H9 (cell line): ENCODE data around the gene CMSS1. TPM values are rescaled to one million over a fixed set of nuclear protein-coding genes. Genes with fewer than 3 reads are reported as not detected.

Experiments
- DNase-seq: peaks from one replicate; pipeline ENCODE4 v3.0.0-alpha.2; 2017
- H2AFZ ChIP-seq: one replicate; pipeline ENCODE4 v1.6.1; 2013; ENCODE audit warnings: mild to moderate bottlenecking, low read length, control low read depth, moderate library complexity
- H2AK5ac ChIP-seq: 2 replicates; pipeline ENCODE4 v1.6.1; 2013; ENCODE audit warnings: low read length, control low read depth, mixed read lengths; ENCODE audit not compliant: insufficient read length
- H2BK120ac ChIP-seq: one replicate; pipeline ENCODE4 v1.6.1; 2013; ENCODE audit warnings: low read depth, mild to moderate bottlenecking, low read length, control low read depth, inconsistent platforms; ENCODE audit not compliant: poor library complexity, severe bottlenecking
- H2BK12ac ChIP-seq: 2 replicates; pipeline ENCODE4 v1.6.1; 2013; ENCODE audit warnings: low read length, control low read depth, mixed read lengths, low read depth; ENCODE audit not compliant: insufficient read length
- H2BK15ac ChIP-seq: 2 replicates; pipeline ENCODE4 v1.6.1; 2013; ENCODE audit warnings: low read depth, low read length, control low read depth
- H2BK20ac ChIP-seq: one replicate; pipeline ENCODE4 v1.6.1; 2013; ENCODE audit warnings: low read depth, mild to moderate bottlenecking, low read length, control low read depth, inconsistent platforms; ENCODE audit not compliant: poor library complexity, severe bottlenecking
- H2BK5ac ChIP-seq: 2 replicates; pipeline ENCODE4 v1.6.1; 2013; ENCODE audit warnings: low read length, control low read depth, mixed read lengths; ENCODE audit not compliant: insufficient read length
- H3K14ac ChIP-seq: 2 replicates; pipeline ENCODE4 v1.6.1; 2013; ENCODE audit warnings: low read length, control low read depth; ENCODE audit not compliant: insufficient read depth
- H3K18ac ChIP-seq: 2 replicates; pipeline ENCODE4 v1.6.1; 2013; ENCODE audit warnings: low read depth, mild to moderate bottlenecking, mixed read lengths, low read length, control low read depth; ENCODE audit not compliant: insufficient read length
- H3K23ac ChIP-seq: 2 replicates; pipeline ENCODE4 v1.6.1; 2013; ENCODE audit warnings: low read length, control low read depth, mixed read lengths, low read depth; ENCODE audit not compliant: insufficient read length
- H3K23me2 ChIP-seq: 2 replicates; pipeline ENCODE4 v1.6.1; 2013; ENCODE audit warnings: low read depth, mild to moderate bottlenecking, mixed read lengths, low read length, control low read depth; ENCODE audit not compliant: insufficient read length, poor library complexity, severe bottlenecking
- H3K27ac ChIP-seq: 2 replicates; pipeline ENCODE4 v1.5.1; 2013; ENCODE audit warnings: low read length, control low read depth, mixed read lengths, low read depth; ENCODE audit not compliant: insufficient read length
- H3K27me3 ChIP-seq: 2 replicates; pipeline ENCODE4 v1.6.1; 2013; ENCODE audit warnings: low read length, control low read depth, inconsistent platforms; ENCODE audit not compliant: insufficient read depth
- H3K4ac ChIP-seq: 2 replicates; pipeline ENCODE4 v1.6.1; 2013; ENCODE audit warnings: low read depth, mild to moderate bottlenecking, control low read depth, inconsistent platforms, low read length, moderate library complexity
- H3K4me1 ChIP-seq: 2 replicates; pipeline ENCODE4 v1.6.1; 2013; ENCODE audit warnings: low read length, control low read depth, inconsistent platforms; ENCODE audit not compliant: insufficient read depth
- H3K4me2 ChIP-seq: 2 replicates; pipeline ENCODE4 v1.6.1; 2013; ENCODE audit warnings: low read length, control low read depth, mixed read lengths; ENCODE audit not compliant: insufficient read length, insufficient read depth
- H3K56ac ChIP-seq: 2 replicates; pipeline ENCODE4 v1.6.1; 2013; ENCODE audit warnings: low read depth, mild to moderate bottlenecking, mixed read lengths, low read length, control low read depth; ENCODE audit not compliant: insufficient read length
- H3K79me1 ChIP-seq: 2 replicates; pipeline ENCODE4 v1.6.1; 2013; ENCODE audit warnings: low read depth, mild to moderate bottlenecking, moderate library complexity, low read length, control low read depth, inconsistent platforms; ENCODE audit not compliant: insufficient read depth, poor library complexity, severe bottlenecking
- H3K79me2 ChIP-seq: 2 replicates; pipeline ENCODE4 v1.6.1; 2013; ENCODE audit warnings: low read length, control low read depth, inconsistent platforms; ENCODE audit not compliant: insufficient read depth
- H3K9ac ChIP-seq: 2 replicates; pipeline ENCODE4 v1.6.1; 2013; ENCODE audit warnings: low read length, control low read depth, mixed read lengths; ENCODE audit not compliant: insufficient read length; ENCODE audit errors: extremely low read depth
- H3K9me3 ChIP-seq: one replicate; pipeline ENCODE4 v1.6.1; 2013; ENCODE audit warnings: low read depth, low read length, inconsistent platforms; ENCODE audit not compliant: control insufficient read depth
- H3T11ph ChIP-seq: one replicate; pipeline ENCODE4 v1.6.1; 2013; ENCODE audit warnings: mild to moderate bottlenecking, low read length, control low read depth, inconsistent platforms
- H4K20me1 ChIP-seq: one replicate; pipeline ENCODE4 v1.6.1; 2013; ENCODE audit not compliant: control insufficient read depth, insufficient read length, insufficient read depth
- H4K5ac ChIP-seq: 2 replicates; pipeline ENCODE4 v1.6.1; 2013; ENCODE audit warnings: low read depth, mild to moderate bottlenecking, mixed read lengths, low read length, control low read depth; ENCODE audit not compliant: insufficient read length
- H4K8ac ChIP-seq: replicated peaks from 2 replicates; pipeline ENCODE4 v1.6.1; 2013; ENCODE audit warnings: low read length, control low read depth, mixed read lengths, low read depth; ENCODE audit not compliant: insufficient read length
- H4K91ac ChIP-seq: 2 replicates; pipeline ENCODE4 v1.6.1; 2013; ENCODE audit warnings: low read depth, mild to moderate bottlenecking, moderate library complexity, mixed read lengths, low read length, control low read depth; ENCODE audit not compliant: insufficient read length
- H3K27ac Mint-ChIP-seq, 3 experiments: 2 replicates in 2 of 3; 3 replicates in 1 of 3; pipeline ENCODE4 v1.8.0; 2020 to 2021; ENCODE audit warnings: mixed read lengths in 3 of 3, mild to moderate bottlenecking in 1 of 3, moderate library complexity in 1 of 3
- H3K27me3 Mint-ChIP-seq: 2 replicates; pipeline ENCODE4 v1.8.0; 2021; ENCODE audit warnings: low read depth, mild to moderate bottlenecking, moderate library complexity, mixed read lengths
- H3K36me3 Mint-ChIP-seq, 3 experiments: 2 replicates in 2 of 3; 3 replicates in 1 of 3; pipeline ENCODE4 v1.8.0; 2020 to 2021; ENCODE audit warnings: low read depth in 3 of 3, mixed read lengths in 3 of 3; ENCODE audit not compliant: insufficient read depth in 1 of 3
- H3K4me1 Mint-ChIP-seq, 2 experiments: 2 replicates each; pipeline ENCODE4 v1.8.0; 2020; ENCODE audit warnings: mixed read lengths in 2 of 2
- H3K4me3 Mint-ChIP-seq, 2 experiments: 2 replicates in 1 of 2; 3 replicates in 1 of 2; pipeline ENCODE4 v1.8.0; 2020 to 2021; ENCODE audit warnings: mild to moderate bottlenecking in 2 of 2, mixed read lengths in 2 of 2, moderate library complexity in 1 of 2
- H3K9me3 Mint-ChIP-seq, 2 experiments: 2 replicates in 1 of 2; 3 replicates in 1 of 2; pipeline ENCODE4 v1.8.0; 2020; ENCODE audit warnings: mild to moderate bottlenecking in 2 of 2, mixed read lengths in 2 of 2, moderate library complexity in 1 of 2
- WGBS: extraction: QIAGEN DNeasy Blood & Tissue Kit; methylation state at CpG from one replicate; pipeline ENCODE4 v1.1.7; 2013; ENCODE audit warnings: missing lambda C conversion rate, low lambda C conversion rate, mixed read lengths; ENCODE audit not compliant: insufficient read length; ENCODE audit errors: extremely low coverage; 5-methylcytosine and 5-hydroxymethylcytosine counted together
- total RNA-seq: library from RNA; stranded (reverse); gene quantifications from 2 replicates; pipeline ENCODE4 v1.2.1, GENCODE V29; 2021
- TF ChIP-seq, protein P1 (sequence below): fragments of 200-600 bp; sonication (generic); conservative IDR thresholded peaks from 3 replicates; pipeline ENCODE4 v1.8.0; 2021; ENCODE audit warnings: antibody characterized with exemption, mild to moderate bottlenecking

The CMSS1 gene
- total RNA-seq, 1 experiment from 2014 or later, result 61.8 TPM

- Mint-ChIP-seq H3K4me3 (no peak overlapping the region), H3K27me3 (no peaks in the 10 kb centered on the region), H3K9me3 (no peaks in the 10 kb centered on the region), H3K4me1 (peaks cover 1 to 16% of the 10 kb centered on the region in 2 experiments), H3K27ac (no peak overlapping the region), H3K36me3 (no peaks in the 10 kb centered on the region)
- H3K56ac ChIP-seq, result no peak overlapping the region
- no peaks in the 10 kb centered on the region; the same call in 1 of the 2 replicates for H3K79me2 ChIP-seq
- no CpG with 5 or more reads among the region's 6 CpGs for WGBS
- no peak overlapping the region for H2BK15ac ChIP-seq
- H3K27me3 ChIP-seq, result no peaks in the 10 kb centered on the region
- H2BK5ac ChIP-seq, result no peak overlapping the region
- H3K9ac ChIP-seq, result no peak overlapping the region
- H3K4ac ChIP-seq, result no peak overlapping the region
- no peak overlapping the region for H3K23ac ChIP-seq
- H2BK12ac ChIP-seq, result no peak overlapping the region
- no peak overlapping the region for H2BK120ac ChIP-seq
- no peak overlapping the region for H3K27ac ChIP-seq
- H3K14ac ChIP-seq, result no peak overlapping the region
- H4K8ac ChIP-seq, result no peak overlapping the region
- TF ChIP-seq, protein P1, sequence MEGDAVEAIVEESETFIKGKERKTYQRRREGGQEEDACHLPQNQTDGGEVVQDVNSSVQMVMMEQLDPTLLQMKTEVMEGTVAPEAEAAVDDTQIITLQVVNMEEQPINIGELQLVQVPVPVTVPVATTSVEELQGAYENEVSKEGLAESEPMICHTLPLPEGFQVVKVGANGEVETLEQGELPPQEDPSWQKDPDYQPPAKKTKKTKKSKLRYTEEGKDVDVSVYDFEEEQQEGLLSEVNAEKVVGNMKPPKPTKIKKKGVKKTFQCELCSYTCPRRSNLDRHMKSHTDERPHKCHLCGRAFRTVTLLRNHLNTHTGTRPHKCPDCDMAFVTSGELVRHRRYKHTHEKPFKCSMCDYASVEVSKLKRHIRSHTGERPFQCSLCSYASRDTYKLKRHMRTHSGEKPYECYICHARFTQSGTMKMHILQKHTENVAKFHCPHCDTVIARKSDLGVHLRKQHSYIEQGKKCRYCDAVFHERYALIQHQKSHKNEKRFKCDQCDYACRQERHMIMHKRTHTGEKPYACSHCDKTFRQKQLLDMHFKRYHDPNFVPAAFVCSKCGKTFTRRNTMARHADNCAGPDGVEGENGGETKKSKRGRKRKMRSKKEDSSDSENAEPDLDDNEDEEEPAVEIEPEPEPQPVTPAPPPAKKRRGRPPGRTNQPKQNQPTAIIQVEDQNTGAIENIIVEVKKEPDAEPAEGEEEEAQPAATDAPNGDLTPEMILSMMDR, result no peak
- H3T11ph ChIP-seq, result no peak overlapping the region
- H3K9me3 ChIP-seq, result no peaks in the 10 kb centered on the region
- H4K91ac ChIP-seq, result no peak overlapping the region
- no peak overlapping the region for H3K18ac ChIP-seq
- H3K4me1 ChIP-seq, result no peaks in the 10 kb centered on the region; the same call in 1 of the 2 replicates
- H3K23me2 ChIP-seq, result no peaks in the 10 kb centered on the region
- H4K20me1 ChIP-seq, result no peaks in the 10 kb centered on the region
- H3K4me2 ChIP-seq, result no peak overlapping the region
- H4K5ac ChIP-seq, result no peak overlapping the region
- H2AFZ ChIP-seq, result no peak overlapping the region
- H2BK20ac ChIP-seq, result no peak overlapping the region
- no peaks in the 10 kb centered on the region for H3K79me1 ChIP-seq
- no peak overlapping the region for H2AK5ac ChIP-seq
- no peak for DNase-seq
These were observed 83.7 kb downstream of the CMSS1 start for GRCh38 chr3:99901200-99901926.
